TTC549 (cell line): ENCODE data around the gene ARHGAP4.

Experiments used
- FAIRE-seq: peaks from 2 replicates; lab custom pipeline; 2012; peaks lifted over from hg19 to GRCh38; lab: Jason Lieb, UNC

The ARHGAP4 gene

DNA sequence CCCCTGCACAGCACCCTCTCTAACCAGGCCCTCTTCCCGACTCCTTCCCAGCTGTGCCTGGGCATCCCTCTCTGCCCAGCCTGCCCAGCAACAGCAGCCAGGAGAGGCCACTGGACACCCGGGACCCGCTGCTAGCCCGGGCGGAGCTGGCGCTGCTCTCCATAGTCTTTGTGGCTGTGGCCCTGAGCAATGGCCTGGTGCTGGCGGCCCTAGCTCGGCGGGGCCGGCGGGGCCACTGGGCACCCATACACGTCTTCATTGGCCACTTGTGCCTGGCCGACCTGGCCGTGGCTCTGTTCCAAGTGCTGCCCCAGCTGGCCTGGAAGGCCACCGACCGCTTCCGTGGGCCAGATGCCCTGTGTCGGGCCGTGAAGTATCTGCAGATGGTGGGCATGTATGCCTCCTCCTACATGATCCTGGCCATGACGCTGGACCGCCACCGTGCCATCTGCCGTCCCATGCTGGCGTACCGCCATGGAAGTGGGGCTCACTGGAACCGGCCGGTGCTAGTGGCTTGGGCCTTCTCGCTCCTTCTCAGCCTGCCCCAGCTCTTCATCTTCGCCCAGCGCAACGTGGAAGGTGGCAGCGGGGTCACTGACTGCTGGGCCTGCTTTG is 20.5 kb downstream of the ARHGAP4 start:
- no peak for FAIRE-seq

- FAIRE-seq = no peak
Measured at GRCh38 chrX:153903991-153904957, 21.8 kb downstream of the ARHGAP4 start, which contains the start of gene AVPR2. Gene AVPR2 (plus strand): TSS chrX:153904673. CDS start chrX:153905146, 473 bp downstream.

DNA sequence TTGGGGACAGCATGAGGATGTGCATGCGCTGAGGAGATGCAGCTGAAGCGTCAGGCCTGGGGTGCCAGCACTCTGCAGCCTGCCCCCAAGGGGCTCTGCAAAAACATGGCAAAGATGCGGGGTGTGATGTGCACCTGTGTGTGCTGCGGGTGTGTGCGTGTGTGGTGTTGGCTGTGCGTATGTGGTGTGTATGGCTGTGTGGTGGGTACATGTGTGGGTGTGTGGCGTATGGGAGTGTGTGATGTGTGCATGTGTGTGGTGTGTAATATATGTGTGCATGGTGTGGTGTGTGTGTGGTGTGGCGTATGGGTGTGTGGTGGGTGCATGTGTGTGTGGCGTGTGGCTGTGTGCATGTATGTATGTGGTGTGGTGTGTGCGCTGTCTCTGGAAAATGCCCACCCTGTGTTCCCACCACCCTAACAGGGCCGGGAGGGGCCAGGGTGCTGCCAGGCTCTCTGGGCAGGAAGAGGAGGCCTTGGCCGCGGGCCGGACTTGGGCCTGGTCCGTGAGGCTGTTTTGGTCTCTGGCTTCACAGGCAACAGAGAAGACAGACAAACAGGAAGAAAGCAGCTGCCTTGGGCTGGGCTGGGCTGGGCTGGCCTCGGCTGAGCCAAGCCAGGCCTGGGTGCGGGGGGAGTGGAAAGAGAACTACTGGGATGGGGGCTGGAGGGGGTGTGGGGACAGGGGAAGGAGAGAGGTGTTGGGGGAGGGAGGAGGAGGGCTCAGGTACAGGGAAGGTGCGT is 22.7 kb downstream of the ARHGAP4 start:
- FAIRE-seq = no peak

- no peak for FAIRE-seq
Measured at GRCh38 chrX:153902385-153902784, 23.7 kb downstream of the ARHGAP4 start.

- FAIRE-seq = no peak
Measured at GRCh38 chrX:153901753-153902140, 24.3 kb downstream of the ARHGAP4 start.

GRCh38 chrX:153900831-153901752 is 25.0 kb downstream of the ARHGAP4 start:
- FAIRE-seq = no peak

DNA sequence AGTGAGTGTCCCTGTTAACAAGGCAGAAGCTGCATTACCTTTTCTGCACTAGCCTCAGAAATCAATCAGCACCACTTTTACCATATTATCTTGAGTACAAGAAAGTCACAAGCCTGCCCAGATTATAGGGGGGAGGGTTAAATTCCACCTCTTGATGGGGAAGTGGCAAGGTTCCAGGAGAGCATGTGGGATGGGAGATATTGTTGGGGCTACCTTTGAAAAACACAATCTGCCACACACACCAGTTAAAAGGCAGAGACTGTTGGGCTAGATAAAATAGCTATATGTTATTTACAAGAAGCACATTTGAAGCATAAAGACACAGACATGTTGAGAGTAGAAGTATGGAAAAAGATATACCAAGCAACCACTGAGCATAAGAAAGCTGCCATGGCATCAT is 28.2 kb downstream of the ARHGAP4 start:
- FAIRE-seq = no peak

- FAIRE-seq = no peak
Measured at GRCh38 chrX:153889123-153889522, 36.9 kb downstream of the ARHGAP4 start.

DNA sequence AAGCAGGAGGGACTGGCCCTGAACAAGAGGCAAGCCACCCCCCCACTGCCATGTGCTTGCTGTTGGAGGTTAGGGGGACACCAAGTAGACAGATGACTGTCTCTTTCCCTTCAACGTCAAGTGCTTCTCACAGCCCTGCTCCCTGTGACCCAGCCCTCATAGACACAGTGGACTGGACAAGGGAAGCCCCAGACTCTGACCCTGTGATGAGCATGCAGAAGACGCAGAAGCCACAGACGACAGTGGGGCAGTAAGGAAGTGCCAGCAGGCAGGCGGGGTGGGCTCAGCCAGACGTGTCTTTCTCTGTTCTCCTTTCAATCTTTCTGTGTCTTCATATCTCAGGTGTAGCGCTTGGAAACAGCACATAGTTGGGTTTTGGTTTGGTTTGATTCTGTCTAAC is 37.7 kb downstream of the ARHGAP4 start:
- no peak for FAIRE-seq

DNA sequence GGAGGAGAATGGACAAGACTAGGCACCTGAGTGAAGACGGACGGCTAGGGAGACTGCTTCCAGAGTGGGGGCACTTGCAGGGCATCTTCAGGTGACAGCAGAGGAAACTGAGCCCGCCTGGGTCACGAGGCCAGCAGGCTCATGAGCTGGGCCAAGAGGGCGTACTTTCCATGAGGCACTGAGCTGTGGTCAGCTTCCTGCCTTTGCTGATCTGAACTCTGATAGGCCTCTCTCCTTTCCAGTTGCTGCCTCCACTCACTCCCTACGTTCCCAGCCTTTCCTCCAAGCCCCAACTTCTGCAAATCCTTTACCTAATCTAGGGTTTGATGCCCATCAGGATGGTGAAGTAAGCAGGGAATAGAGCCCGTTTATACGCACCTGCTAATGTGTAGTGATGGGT is 38.7 kb downstream of the ARHGAP4 start:
- no peak for FAIRE-seq

DNA sequence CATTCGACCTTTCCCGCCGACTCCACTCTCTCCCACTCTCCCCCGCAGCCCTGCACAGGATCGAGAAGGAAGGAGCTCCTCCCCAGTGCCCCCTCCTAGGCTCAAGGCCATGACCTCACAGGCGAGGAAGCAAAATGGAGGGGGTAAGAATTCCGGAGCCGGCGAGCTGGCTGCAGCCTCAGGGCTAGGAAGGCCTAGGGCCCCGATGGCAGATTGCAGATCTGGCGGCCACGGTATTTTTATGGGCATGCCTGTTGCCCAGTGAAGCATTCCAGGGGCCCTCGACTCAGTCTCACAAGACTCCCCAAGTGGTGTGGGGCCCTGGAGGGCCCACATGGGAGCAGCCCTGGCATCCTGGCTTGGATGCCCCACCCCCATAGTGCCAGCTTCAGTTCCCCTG is 39.1 kb downstream of the ARHGAP4 start:
- no peak for FAIRE-seq

GRCh38 chrX:153885968-153886903 is 39.8 kb downstream of the ARHGAP4 start, which contains the start of gene L1CAM:
Gene L1CAM (minus strand): TSS chrX:153886173. CDS start chrX:153875836, 10,337 bp downstream.
- FAIRE-seq = no peak

DNA sequence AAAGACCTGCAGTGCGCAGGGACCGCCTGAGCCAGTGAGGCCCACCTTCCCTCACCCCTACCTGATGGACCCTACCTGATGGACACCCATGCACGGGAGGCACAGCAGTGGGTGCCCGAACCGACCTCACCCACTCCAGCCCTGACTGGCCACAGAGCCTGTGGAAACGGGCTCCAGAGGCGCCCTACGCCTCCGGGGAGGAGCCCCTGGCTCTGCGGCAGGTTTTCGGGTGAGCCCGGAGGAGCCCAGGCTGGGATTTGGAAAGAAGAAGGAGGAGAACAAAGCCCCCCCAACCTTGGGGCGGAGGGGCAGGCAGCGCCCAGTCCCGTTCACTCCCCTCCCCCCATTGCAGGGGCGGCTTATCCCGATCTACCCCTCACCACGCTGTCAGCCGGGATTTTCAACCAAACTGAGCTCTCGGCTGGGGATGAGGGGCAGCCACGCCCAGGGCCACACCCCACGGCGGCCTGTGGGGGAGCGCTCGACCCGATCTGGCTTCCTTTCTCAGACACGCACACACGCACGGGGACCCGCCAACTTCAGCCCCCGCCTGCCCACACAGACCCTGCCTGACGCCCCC is 40.8 kb downstream of the ARHGAP4 start:
- FAIRE-seq = no peak

GRCh38 chrX:153884590-153884989 is 41.5 kb downstream of the ARHGAP4 start:
- FAIRE-seq = no peak

- no peak for FAIRE-seq
Measured at GRCh38 chrX:153884136-153884535, 41.9 kb downstream of the ARHGAP4 start.

DNA sequence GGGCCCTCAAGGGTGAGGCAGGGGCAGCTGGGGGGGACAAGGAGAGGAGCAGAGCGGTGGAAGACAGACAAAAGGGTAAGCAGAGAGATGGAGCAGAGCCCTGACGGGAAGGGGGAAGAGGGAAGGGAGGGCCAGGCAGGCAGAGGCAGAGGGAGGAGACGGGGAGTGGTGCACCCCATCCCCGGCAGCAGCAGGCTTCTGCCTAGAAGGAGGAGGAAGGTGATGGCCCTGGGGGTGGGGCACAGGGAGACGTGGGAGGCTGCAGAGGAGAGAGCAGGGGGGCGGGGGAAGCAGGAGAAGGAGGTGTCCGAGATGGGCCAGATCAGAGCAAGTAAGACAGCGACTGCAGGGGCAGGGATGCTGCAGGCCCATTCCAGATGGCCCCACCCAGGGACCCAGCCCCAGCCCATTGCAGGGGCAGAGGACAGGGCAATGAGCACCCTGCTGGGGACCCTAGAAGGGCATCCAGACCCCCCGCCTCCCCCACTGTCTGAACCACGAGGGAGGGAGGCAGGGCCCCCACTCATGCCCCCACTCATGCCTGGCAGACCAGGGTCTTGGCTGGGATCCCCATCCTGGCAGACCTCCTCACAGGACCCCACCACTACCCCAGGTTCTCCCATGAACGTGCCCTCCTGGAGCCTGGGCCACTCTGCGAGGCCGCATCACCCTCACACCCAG is 42.8 kb downstream of the ARHGAP4 start:
- no peak for FAIRE-seq

- no peak for FAIRE-seq
Measured at GRCh38 chrX:153882557-153882956, 43.5 kb downstream of the ARHGAP4 start.

- FAIRE-seq = no peak
Measured at GRCh38 chrX:153882086-153882498, 44.0 kb downstream of the ARHGAP4 start.

DNA sequence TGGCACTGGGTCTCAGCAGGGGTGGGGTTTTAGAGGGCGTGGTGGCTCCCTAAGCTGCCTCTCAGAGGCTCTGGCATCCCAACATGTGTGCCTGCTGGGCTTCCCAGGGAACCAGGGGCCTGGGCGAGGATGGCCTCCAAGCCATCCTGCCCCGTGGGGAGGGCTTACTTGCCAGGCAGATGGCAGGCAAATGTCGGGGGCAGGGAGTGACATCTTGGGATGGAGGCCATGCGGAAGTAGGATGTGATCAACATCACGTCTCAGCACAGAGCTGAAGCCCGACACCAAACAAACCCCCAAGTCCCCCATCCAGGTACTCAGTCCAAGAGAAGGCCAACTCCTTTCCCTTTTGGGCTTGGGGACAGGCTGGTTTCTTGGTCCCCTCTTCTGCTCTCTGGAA is 44.8 kb downstream of the ARHGAP4 start:
- no peak for FAIRE-seq

- no peak for FAIRE-seq
Measured at GRCh38 chrX:153880440-153880815, 45.6 kb downstream of the ARHGAP4 start.
